ENCODE measurements around the gene MT1A.

The MT1A gene

GRCh38 chr16:56610609-56611111 is 27.8 kb upstream of the MT1A start:
- DNase-seq (ENCODE audit: low read depth) = no peak
- no peak overlapping the region for H3K4me3 ChIP-seq (ENCODE audit: low read depth, low read length)
- TF ChIP-seq, protein P1, sequence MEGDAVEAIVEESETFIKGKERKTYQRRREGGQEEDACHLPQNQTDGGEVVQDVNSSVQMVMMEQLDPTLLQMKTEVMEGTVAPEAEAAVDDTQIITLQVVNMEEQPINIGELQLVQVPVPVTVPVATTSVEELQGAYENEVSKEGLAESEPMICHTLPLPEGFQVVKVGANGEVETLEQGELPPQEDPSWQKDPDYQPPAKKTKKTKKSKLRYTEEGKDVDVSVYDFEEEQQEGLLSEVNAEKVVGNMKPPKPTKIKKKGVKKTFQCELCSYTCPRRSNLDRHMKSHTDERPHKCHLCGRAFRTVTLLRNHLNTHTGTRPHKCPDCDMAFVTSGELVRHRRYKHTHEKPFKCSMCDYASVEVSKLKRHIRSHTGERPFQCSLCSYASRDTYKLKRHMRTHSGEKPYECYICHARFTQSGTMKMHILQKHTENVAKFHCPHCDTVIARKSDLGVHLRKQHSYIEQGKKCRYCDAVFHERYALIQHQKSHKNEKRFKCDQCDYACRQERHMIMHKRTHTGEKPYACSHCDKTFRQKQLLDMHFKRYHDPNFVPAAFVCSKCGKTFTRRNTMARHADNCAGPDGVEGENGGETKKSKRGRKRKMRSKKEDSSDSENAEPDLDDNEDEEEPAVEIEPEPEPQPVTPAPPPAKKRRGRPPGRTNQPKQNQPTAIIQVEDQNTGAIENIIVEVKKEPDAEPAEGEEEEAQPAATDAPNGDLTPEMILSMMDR (IDR thresholded peaks at IDR 0.05; ENCODE audit: control insufficient read depth, extremely low read depth, insufficient read depth) = no peak

DNA sequence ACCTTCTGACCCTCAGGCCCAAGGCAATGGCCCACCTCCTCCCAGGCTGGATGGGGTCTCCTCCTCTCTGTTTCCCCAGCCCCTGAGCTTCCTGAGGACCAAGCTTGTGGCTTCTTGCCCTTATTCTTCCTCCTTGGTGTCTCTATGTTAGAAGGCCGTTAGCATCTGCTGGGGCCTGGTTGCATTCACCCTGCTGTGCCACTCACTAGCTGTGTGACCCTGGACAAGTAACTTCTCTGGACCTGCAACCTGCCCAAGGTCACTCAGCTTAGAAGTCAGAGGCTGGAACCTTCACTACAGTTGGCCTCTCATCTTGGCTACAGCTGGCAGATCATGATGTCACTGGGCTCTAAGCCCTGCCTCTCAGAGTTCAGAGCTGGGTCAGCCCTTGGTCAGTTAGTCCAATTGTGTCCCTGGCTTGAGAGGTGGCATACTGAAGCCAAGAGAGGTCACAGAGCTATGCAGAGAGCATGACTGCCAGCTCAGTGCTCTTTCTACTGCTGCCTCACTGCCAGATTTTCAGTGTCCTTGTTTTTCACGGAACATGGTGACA is 27.1 kb upstream of the MT1A start:
- DNase-seq (ENCODE audit: low read depth) = no peak
- no peak overlapping the region for H3K4me3 ChIP-seq (ENCODE audit: low read depth, low read length)
- TF ChIP-seq, protein P1 (IDR thresholded peaks at IDR 0.05; ENCODE audit: control insufficient read depth, extremely low read depth, insufficient read depth) = no peak

DNA sequence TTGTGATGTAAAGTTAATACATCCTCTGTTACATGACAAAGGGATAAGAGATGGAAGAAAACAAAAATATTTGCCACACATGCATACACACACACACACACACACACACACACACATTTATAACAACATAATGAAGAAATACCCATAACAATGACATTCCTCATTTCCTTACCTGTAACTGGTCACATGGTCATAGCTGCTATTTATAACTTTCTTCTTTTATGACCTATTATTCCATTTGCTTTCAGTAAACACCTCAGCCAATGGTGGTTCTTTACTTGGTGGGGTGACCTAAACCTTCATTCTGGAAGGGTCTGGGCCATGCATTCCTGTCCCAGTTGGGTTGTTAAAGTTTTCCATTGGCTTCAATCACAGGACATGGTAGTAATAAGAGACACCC is 24.8 kb upstream of the MT1A start:
- no peak overlapping the region for H3K4me3 ChIP-seq (ENCODE audit: low read depth, low read length)
- TF ChIP-seq, protein P1 (IDR thresholded peaks at IDR 0.05; ENCODE audit: control insufficient read depth, extremely low read depth, insufficient read depth) = no peak

GRCh38 chr16:56614549-56614991 is 23.9 kb upstream of the MT1A start:
- no peak overlapping the region for H3K4me3 ChIP-seq (ENCODE audit: low read depth, low read length)
- DNase-seq (ENCODE audit: low read depth) = no peak
- TF ChIP-seq, protein P1 (IDR thresholded peaks at IDR 0.05; ENCODE audit: control insufficient read depth, extremely low read depth, insufficient read depth) = no peak

More for the DNA sequence above, 24.8 kb upstream of the MT1A start:
- DNase-seq (ENCODE audit: low read depth) = no peak

DNA sequence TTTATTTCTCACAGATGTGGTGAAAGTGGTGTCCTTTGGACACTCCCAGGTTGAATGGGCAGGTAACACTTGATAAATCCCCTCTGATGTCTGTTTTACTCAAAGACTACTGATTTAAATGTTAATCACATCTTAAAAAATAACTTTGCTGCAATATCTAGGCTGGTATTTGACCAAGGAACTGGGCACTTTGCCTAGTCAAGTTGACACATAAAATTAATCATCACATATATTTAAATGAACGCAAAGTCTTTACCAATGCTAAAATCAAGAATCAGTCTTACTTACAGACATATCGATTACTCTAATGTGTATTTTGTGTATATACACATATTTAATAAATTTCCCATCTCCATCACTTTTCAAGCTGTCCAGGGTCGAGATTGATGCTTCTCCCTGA is 23.1 kb upstream of the MT1A start:
- DNase-seq (ENCODE audit: low read depth) = no peak
- TF ChIP-seq, protein P1 (IDR thresholded peaks at IDR 0.05; ENCODE audit: control insufficient read depth, extremely low read depth, insufficient read depth) = no peak

GRCh38 chr16:56616608-56617211 is 21.8 kb upstream of the MT1A start:
- TF ChIP-seq, protein P1 (IDR thresholded peaks at IDR 0.05; ENCODE audit: control insufficient read depth, extremely low read depth, insufficient read depth) = no peak
- H3K4me3 ChIP-seq (ENCODE audit: low read depth, low read length) = no peak overlapping the region
- DNase-seq (ENCODE audit: low read depth) = no peak

More for the DNA sequence above, 23.1 kb upstream of the MT1A start:
- H3K4me3 ChIP-seq (ENCODE audit: low read depth, low read length) = no peak overlapping the region

All from LNCaP clone FGC (cell line).